Activated T-helper 1 cell treated with anti-CD3 and anti-CD28 coated beads, Interleukin-2, amount 50 U/mL, for 16 hours (primary cell): ENCODE data around the gene PRDM16.

ENCODE experiments used
- DNase-seq, 2 donors: peaks; one replicate each; pipeline ENCODE4 v3.0.0-alpha.2; 2020; ENCODE audit warnings: low read depth in 1 of 2, low spot score in 1 of 2

The PRDM16 gene

DNA sequence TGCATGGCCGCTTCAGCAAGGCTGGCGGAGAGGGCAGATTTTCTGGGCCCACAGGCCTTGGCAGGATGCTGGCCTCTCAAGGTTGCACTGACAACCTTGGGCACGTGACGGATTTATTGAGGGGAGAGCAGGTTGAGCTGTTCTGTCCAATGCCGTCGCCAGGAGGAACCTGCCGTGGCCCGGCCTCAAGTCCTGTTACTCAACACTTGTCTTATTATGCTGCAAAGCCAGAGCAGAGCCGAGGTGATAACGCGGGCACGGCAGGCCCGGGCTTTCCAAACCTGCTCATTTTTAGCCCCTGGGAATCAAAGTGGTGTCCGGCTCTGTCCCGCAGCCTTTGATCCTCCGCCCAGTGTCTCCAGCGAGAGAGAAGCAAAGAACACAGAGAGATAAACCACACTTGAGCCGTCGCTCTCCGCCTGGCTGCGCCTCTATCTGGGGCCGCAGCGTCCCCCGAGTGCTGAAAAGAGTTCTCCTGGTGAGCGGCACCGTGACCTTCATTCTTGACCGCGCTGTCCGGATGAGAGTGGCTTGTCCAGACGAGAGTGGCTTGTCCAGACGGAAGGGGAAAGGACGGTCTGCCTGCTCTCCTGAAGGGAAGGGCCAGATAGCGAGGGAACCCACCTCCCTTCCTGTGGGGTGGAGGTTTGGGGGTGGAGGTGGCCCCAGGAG is 223.2 kb downstream of the PRDM16 start:
- no peak for DNase-seq

DNA sequence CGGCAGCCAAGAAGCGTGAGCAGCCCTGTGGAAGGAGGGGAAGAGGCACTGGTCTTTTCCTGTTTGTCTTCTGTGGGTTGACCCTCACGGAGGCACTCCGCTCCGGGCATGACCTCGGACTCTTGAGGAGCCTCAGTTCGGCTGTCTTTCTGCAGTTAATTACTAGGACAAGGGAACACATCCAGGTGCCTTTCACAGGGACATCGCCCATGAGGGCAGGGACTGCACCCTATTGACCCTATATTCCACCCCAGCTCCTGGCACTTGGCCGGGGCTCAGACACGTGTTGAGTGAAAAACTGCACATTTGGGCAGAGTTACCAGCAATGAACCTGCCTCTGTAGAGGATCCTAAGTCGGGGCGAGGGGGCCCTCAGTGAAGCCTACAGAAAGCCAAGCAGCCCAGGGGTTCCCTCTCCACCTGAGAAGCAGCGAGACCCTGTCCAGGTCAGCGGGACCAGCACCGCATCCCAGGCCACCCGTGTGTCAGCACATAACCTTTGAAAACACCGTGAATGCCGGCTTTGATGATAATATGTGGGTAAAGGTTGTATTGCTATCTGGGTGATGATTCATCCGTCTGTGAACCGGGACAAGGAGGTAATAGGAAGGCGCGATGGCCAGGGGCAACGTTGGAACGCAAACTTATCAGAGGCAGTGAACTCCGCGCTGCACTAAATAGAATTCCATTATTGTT is 224.0 kb downstream of the PRDM16 start:
- DNase-seq = no peak

DNA sequence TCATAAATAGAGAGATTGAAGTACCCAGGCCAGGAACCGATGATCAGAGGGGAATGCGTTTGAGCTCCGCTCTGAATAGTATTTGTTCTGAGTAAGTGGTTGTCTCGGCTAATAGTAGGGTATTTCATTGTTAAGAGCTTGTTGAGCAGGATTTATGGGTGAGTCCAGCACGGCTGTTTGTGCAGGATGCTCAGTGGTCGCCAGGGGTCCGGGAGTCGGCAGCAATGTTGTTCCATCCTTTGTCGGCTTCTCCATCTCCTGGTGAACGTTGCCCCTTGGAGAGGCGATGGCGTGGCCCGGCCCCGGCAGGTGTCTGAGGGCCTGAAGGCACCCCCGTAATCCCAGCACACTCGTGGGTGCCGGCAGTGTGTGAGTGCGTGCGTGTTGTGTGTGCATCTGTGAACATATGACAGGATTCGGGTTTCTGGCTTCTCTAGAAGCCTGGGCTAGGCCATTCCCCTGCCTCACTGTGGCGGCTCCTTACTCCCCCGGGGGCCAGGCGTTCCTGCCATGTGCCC is 224.6 kb downstream of the PRDM16 start:
- DNase-seq = no peak

DNA sequence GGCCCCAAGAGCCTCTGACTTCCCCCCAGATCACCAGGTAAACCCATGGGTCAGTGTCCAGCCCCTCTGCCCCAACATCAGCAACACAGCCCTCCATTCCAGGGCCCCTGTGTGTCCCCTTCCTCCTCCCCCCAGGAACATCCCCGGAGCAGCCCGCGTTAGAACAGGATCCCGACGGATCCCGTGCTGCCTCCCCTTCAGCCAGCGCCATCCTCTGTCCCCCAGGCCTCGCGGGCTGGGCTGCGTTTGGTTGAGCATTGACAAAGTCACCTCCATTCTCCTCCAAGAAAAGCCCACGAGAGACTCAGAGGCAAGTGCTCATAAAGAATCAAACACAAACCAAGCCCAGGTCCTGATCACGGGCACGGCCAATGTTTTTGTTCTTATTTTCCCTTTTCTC is 225.4 kb downstream of the PRDM16 start:
- DNase-seq = no peak

DNA sequence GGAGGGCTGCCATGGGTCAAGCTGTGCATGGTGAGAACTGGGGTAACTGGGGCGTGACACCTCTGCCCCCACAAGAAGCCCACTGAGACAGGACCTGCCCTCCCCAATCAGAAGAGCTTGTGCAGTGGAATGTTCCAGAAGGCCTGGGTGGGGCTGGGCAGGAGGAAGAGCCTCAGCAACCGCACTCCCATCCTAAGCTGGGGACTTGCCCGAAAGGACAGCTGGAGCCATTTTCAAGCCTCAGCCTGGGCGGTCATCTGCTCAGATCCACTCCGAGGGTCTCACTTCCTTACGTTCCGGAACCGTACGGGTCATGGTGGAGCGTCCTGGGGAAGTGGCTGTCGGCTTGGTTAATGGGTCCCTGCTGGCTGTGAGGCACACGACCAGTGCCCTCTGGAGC is 226.8 kb downstream of the PRDM16 start:
- no peak for DNase-seq

DNA sequence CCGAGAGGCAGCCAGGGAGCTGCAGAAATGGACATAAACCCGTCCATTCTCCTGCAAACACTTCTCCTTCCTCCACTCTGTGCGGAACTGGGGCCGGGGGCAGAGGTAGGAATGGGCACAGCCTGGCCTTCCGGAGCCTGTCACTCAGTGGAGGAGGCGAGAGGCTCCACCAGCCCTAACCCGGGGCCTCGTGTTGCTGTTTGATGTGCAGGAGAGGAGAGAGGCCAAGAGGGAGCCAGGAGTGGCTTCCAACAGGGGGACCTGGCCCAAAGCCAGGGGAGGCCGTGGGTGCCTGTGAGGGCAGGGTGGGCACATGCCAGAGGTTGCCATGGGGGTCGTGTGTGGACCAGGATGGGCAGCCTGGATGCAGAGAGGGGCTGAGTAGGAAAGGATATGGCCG is 227.3 kb downstream of the PRDM16 start:
- DNase-seq = no peak

DNA sequence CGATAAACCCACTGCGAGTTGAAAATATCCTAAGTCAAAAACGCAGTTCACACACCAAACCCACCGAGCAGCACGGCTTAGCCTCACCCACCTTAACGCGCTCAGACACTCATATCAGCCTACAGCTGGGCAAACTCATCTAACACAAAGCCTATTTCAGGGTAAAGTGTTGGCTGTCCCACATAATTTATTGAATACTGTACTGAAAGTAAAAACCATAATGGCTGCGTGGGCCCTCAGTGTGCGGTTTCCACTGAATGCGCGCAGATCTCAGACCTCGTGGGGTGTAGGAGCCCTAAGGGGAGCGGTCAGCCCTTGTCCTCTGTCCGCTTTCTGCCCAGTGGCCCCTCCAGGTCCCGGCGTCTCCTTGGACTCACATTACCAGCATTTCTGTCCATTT is 227.8 kb downstream of the PRDM16 start:
- no peak for DNase-seq

DNA sequence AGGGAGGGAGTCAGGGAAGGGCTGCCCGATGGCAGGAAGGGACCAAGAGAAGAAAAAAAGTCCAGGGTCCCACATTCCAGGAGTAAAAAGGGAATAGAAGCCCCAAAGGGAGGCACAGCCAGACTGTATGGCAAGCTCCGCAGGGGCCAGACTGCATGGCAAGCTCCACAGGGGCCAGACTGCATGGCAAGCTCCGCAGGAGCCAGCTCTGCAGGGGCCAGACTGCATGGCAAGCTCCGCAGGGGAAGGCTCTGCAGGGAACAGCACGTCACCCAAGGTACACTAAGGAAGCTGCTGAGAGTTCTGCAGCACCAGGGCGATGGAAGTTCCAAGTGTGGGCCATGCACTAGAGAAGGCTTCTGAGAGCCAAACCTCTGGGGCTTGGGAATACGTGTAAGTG is 228.8 kb downstream of the PRDM16 start:
- no peak for DNase-seq

DNA sequence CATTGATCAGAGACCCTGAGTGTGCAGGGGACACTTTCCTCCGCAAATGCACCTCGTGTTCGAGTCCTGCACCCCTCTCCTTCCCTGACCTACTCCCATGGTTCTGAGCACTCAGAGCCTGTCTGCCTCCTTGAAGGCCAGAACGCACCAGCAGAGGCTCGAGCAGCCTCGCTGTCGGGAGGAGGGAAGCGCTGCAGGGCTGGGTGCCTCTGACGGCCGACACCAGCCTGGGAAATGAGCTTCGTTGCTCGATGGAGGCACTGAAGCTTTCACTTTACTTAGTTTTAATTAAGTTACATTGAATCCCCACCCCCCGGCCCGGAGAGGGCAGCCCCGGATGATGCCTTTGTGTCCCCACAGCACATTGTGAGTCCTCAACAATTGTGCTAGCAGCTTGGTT is 229.2 kb downstream of the PRDM16 start:
- no peak for DNase-seq

DNA sequence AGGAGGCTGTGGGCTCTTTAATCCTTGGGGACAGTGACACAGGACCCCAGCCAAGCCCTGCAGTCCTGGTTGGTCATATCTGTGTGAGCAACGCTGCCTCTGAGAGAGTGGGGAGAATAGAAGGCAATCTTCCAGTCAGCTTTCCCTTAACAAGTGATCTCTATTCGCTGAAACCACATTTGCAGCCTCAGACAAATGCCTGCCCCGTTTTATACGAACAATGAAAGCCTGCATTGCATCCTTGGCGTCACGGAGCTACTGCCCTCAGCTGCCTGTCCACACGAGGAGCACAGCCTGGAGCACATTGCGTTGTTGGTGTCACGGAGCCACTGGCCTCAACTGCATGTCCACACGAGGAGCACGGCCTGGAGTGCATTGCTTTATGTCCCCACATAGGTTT is 235.2 kb downstream of the PRDM16 start:
- no peak for DNase-seq

DNA sequence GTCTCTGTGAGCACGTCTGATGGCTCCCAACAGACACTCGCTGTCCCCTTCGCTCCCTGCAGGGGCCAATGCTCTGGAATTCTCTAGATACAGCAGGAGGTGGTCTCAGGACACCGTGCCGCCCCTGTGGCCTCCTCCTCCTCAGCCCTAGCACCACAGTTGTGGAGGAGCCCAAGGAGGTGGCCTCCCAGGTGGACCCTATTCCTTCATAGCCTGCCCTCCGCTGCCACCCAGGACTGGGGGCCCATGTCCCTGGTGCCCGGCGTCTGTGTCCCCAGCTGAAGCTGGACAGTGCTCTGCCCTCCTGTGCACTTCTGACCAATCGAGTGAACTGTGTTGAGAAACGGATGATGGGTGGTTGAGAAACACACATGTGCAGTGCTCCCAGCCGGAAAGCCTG is 235.7 kb downstream of the PRDM16 start:
- DNase-seq = no peak

DNA sequence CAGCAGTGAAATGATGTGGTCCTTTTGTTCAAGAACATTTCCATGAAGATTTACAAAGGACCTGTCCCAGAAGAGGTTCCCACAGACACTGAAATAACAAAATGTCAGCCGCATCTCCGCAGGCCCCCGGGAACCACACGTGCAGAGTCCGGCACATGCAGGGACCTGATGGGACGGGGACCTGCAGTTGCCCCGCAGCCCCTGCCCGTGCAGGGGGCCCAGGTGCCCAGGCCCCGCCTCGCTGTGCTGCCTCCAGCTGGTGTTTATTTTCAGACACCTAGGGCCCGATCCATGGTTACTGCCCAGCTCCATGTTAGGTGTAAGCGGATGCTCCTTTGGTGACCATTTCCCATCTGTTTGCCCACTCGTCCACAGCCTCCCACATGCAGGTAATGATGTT is 236.2 kb downstream of the PRDM16 start:
- DNase-seq = no peak

DNA sequence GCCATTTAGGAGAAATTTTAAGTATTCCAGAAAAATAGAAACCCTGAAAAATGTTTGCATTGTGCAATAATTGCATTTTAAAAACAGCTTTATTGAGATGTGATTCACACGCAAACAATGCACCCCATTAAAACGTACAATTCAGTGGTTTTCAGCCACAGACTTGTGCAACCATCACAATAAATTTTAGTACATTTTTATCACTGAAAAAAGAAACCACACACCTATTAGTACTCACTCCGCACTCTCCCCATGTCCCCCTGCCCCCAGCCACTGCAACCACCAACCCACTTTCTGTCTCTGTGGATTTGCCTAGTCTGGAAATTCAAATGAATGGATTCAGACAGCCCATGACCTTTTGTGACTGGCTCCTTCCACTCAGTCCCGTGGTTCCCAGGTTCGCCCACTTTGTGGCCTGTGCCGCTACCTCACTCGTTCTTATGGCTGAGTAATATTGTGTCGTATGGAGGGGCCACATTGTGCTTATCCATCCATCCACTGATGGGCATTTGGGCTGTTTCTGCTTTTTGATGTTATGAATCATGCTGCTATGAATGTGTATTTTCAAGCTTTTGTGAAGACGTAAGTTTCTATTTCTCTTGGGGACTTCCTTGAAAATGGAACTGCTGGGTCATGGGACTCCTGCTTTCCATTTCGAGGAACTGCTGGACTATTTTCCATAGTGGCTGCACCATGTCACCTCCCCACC is 237.7 kb downstream of the PRDM16 start:
- DNase-seq = no peak

DNA sequence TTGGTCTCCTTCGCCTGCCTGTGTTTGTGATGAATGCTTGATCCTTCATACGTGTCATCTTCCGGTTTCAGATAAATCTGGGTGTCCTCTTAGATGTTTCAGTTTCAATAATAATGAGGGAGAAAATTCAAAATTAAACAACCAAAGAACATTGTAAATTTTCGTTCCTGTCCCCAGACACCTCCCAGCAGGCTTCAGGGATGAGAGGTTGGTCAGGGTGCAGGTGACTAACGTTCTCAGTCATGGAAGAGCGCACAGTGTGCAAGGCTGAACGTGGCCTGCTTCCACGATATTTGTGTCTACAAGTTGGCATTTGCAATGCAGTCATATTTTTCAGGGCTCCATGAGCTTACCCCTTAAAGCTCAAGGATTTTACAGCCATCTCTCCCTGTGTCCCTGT is 238.4 kb downstream of the PRDM16 start:
- DNase-seq = no peak

DNA sequence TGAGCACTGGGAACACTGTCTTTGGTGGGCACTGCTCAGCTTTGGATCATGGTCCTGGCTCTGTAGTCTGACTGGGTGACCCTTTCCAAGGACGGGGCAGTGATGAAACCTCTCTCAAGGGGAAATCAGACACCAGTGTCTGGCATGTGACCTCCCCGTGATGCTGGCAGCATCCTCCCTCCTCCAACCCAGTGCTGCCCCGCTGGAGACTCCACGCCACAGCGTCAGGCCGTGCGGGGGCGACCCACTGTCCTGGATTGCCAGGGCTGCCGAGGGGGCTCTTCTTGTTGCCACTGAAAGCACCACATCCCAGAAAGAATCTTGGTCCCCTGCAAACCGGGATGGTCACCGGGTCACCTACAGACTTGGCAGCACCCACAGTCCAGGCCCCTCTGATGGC is 239.1 kb downstream of the PRDM16 start:
- DNase-seq = no peak

DNA sequence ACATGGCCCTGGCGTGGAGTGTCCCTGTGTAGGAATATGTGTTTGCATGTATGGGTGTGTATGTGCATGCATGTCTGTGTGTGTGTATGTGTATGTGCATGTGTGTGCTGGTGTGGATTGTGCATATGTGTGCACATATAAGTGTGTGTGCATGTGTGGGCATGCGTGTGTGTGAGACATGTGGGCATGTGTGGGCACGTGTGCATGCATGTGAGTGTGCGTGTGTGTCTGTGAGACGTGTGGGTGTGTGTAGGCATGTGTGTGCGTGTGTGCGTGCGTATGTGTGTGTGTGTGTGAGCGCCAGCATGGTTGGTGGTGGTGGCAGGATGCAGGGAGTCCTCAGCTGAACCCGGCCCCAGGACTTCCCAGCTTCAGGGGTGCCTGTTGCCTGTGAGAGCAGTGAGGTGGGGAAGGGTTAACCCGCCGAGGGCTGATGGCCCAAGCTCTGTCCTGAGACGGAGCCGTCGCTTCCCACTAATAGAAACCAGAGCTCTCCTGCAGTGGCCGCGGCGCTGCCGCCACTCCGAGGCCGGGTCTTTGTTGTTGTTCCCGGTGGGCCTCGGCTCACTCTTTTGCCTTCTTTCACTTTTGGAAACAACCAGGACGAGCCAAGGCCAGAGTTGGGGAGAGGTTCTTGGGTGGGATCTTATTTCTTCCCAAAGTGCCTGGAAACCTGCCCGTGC is 241.9 kb downstream of the PRDM16 start:
- no peak for DNase-seq

DNA sequence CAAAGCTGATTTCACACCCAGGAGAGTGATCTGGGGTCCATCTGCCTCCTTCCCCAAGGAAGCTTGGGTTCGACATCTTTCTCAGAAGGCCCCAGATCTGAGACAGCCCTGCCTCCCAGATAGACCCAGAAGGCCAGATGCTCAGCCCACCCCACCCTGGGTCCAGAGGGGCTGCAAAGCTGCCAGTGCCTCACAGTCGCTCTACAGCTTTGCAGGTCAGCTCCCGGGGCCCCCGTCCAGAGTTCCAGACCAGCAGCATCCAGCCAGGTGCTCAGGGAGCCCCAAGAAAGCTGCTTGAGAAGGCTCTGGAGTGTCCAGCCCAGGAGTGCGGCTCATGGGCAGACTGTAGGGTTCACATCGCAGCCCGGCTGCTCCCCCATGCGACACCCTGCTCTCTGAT is 242.7 kb downstream of the PRDM16 start:
- no peak for DNase-seq

DNA sequence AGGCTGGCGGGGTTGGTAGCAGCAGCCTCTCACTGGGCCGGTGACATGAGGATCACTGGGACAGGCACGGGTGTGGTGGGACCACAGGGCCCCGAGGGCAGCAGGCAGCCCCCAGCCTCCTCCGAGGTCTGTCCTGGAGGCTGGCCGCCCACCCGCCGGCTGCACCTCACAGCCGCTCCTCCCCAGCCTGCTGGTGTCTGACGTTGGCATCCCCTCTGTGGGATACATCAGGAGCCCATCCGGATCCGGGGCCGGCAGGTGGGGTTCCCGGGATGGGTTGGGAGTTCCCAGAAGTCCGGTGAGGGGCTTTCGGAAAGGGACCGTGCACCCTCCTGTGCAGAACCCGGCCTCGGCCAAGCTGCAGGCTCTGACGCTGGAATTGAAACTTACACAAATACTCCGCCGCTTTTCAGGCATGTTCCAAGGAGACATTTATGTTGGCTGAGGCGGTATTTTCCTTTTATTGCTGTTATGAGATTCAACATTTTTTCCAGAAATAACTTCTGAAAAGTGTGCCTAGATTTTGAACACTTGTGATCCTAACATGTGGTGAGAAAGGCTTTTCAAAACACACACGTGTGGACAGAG is 243.4 kb downstream of the PRDM16 start:
- no peak for DNase-seq

DNA sequence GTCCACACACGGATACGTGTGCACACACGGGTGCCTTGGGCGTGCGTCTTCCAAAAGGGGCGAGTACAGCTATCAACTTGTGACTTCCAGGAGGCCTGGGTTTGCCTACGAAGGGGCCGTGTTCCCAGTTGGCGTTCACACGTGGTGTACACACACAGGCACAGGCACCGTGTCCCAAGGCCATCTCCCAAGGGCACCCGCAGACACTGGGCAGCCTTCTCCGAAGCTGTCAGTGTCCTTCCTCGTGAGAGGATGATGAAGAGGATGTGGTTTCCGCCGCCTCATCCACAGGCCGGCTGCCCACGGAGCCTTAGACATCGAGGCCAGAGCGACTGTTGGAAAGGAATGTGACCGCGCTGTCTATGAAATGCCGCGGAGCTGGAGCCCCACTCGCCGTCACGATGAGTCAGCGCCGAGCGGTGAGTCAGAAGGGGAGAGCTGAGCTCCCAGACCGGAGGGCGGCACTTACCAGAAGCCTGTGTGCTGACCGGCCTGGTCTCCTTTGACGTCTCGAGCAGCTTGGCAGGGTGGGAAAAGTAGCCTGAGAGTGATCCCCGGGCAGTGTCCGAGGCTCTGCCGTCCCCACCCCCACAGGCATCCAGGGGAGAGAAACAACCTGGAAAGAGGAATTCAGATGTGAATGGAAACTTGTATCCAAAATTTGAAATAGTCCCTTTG is 244.0 kb downstream of the PRDM16 start:
- DNase-seq = no peak

DNA sequence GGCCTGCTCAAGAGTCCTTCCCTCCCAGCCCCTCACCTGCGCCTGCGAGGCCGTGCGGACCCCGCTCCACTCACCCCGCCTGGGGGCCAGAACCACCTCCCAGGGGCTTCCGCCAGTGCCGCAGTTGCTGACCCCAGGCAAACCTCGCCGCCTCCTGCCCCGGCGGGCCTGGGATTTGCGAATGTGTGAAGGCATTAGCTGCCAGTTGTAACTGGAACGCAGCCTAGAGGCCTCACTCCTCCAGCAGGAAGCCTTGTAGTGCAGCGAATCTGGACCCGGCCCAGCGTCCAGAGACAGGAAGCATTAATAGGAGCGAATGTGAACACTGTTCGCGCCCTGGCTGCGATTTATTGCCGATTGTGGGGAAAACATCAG is 244.6 kb downstream of the PRDM16 start:
- DNase-seq = no peak
